OCI-LY3 (cell line): ENCODE data around the gene TUBB8B.
"Not testable (repeated sequence)": the region's sequence is repeated elsewhere in the genome, so short reads cannot be mapped to it uniquely, and the experiment has no call there.

Experiments
- H2AFZ ChIP-seq: fragments of 200-600, 300-600 bp; shearing (Covaris generic); 2 replicates; pipeline ENCODE4 v1.6.0; 2014; ENCODE audit warnings: antibody characterized with exemption, low read depth, low read length
- H3K27ac ChIP-seq: fragments of 200-600, 300-600 bp; sonication (generic); 2 replicates; pipeline ENCODE4 v1.5.1; 2014; ENCODE audit warnings: mild to moderate bottlenecking, low read length, moderate library complexity, mixed read lengths
- H3K27me3 ChIP-seq: fragments of 200-600, 300-600 bp; sonication (generic); 2 replicates; pipeline ENCODE4 v1.6.1; 2014; ENCODE audit warnings: low read depth, low read length, mixed read lengths
- H3K36me3 ChIP-seq: fragments of 200-600, 300-600 bp; sonication (generic); replicated peaks from 2 replicates; pipeline ENCODE3; 2014; ENCODE audit warnings: low read depth, low read length, mixed read lengths
- H3K4me1 ChIP-seq: fragments of 300-600, 200-600 bp; sonication (generic); 2 replicates; pipeline ENCODE4 v1.6.1; 2014; ENCODE audit warnings: low read length, mixed read lengths
- H3K4me2 ChIP-seq: fragments of 200-600, 300-600 bp; sonication (generic); 2 replicates; pipeline ENCODE4 v1.6.1; 2014; ENCODE audit warnings: low read length, mixed read lengths
- H3K4me3 ChIP-seq: fragments of 300-600, 200-600 bp; sonication (generic); 2 replicates; pipeline ENCODE4 v1.5.1; 2014; ENCODE audit warnings: antibody characterized with exemption, mild to moderate bottlenecking, low read length, moderate library complexity
- H3K79me2 ChIP-seq: fragments of 300-600, 200-600 bp; shearing (Covaris generic); 2 replicates; pipeline ENCODE4 v1.6.1; 2014; ENCODE audit warnings: mild to moderate bottlenecking, low read length, mixed read lengths
- H3K9ac ChIP-seq: fragments of 300-600, 200-600 bp; shearing (Covaris generic); 2 replicates; pipeline ENCODE4 v1.6.0; 2014; ENCODE audit warnings: mild to moderate bottlenecking, low read length, moderate library complexity
- H3K9me3 ChIP-seq: fragments of 200-600, 300-600 bp; shearing (Covaris generic); 2 replicates; pipeline ENCODE4 v1.6.1; 2014; ENCODE audit warnings: low read length, mixed read lengths; ENCODE audit not compliant: insufficient read depth
- H4K20me1 ChIP-seq: fragments of 200-600, 300-600 bp; sonication (generic); 2 replicates; pipeline ENCODE4 v1.6.1; 2016; ENCODE audit warnings: low read length, mixed read lengths; ENCODE audit not compliant: insufficient read depth

The TUBB8B gene

GRCh38 chr18:54388-54787 lies 5.0 kb upstream of the TUBB8B start:
- not testable (repeated sequence) for H3K27me3 ChIP-seq, H3K4me2 ChIP-seq, H3K79me2 ChIP-seq, H3K9ac ChIP-seq, H3K9me3 ChIP-seq, H3K4me1 ChIP-seq, H2AFZ ChIP-seq, H3K4me3 ChIP-seq, H4K20me1 ChIP-seq, H3K27ac ChIP-seq, H3K36me3 ChIP-seq

- H3K9me3 ChIP-seq, H3K27me3 ChIP-seq, H4K20me1 ChIP-seq, H3K9ac ChIP-seq, H3K27ac ChIP-seq, H2AFZ ChIP-seq, H3K4me1 ChIP-seq, H3K4me3 ChIP-seq, H3K36me3 ChIP-seq, H3K4me2 ChIP-seq, H3K79me2 ChIP-seq: not testable (repeated sequence)
Observed at GRCh38 chr18:48696-49095, 719 bp downstream of the TUBB8B start.

GRCh38 chr18:13177-13576 lies 36.2 kb downstream of the TUBB8B start:
- H3K4me3 ChIP-seq, H3K9ac ChIP-seq, H3K27ac ChIP-seq, H3K4me1 ChIP-seq, H3K79me2 ChIP-seq, H3K27me3 ChIP-seq, H3K36me3 ChIP-seq, H3K4me2 ChIP-seq, H4K20me1 ChIP-seq, H3K9me3 ChIP-seq, H2AFZ ChIP-seq: not testable (repeated sequence)

GRCh38 chr18:12773-13172 lies 36.6 kb downstream of the TUBB8B start:
- not testable (repeated sequence) for H3K4me3 ChIP-seq, H3K4me2 ChIP-seq, H3K36me3 ChIP-seq, H3K4me1 ChIP-seq, H3K27ac ChIP-seq, H3K27me3 ChIP-seq, H3K9ac ChIP-seq, H3K9me3 ChIP-seq, H3K79me2 ChIP-seq, H4K20me1 ChIP-seq, H2AFZ ChIP-seq

- H3K79me2 ChIP-seq: not testable (repeated sequence)
Observed at GRCh38 chr18:11383-12274, 37.8 kb downstream of the TUBB8B start.

GRCh38 chr18:10624-11184 lies 38.7 kb downstream of the TUBB8B start:
- not testable (repeated sequence) for H3K9me3 ChIP-seq, H3K79me2 ChIP-seq, H2AFZ ChIP-seq, H3K9ac ChIP-seq, H3K27ac ChIP-seq, H3K4me3 ChIP-seq, H3K4me2 ChIP-seq, H4K20me1 ChIP-seq, H3K27me3 ChIP-seq, H3K36me3 ChIP-seq, H3K4me1 ChIP-seq

More at GRCh38 chr18:11383-12274, 37.8 kb downstream of the TUBB8B start:
- not testable (repeated sequence) for H2AFZ ChIP-seq, H3K27me3 ChIP-seq, H3K4me1 ChIP-seq, H4K20me1 ChIP-seq, H3K4me2 ChIP-seq, H3K9me3 ChIP-seq, H3K9ac ChIP-seq, H3K27ac ChIP-seq, H3K36me3 ChIP-seq, H3K4me3 ChIP-seq

- not testable (repeated sequence) for H3K9me3 ChIP-seq, H3K36me3 ChIP-seq, H3K79me2 ChIP-seq, H4K20me1 ChIP-seq, H3K9ac ChIP-seq, H2AFZ ChIP-seq, H3K27me3 ChIP-seq, H3K4me1 ChIP-seq, H3K27ac ChIP-seq, H3K4me3 ChIP-seq, H3K4me2 ChIP-seq
Observed at GRCh38 chr18:9937-10336, 39.5 kb downstream of the TUBB8B start.
